Measurements from ENCODE around the gene CIBAR2.

CIBAR2 gene

GRCh38 chr16:85117418-85117817 is 5.1 kb upstream of the CIBAR2 start:
- no peak overlapping the region for H3K27ac ChIP-seq (ENCODE audit: low read depth, low read length)
- H3K4me1 ChIP-seq (ENCODE audit: control insufficient read depth, low read depth, low read length): no peaks in the 10 kb centered on the region
- no peak overlapping the region for H3K4me3 ChIP-seq (ENCODE audit: low read length)
- no peaks in the 10 kb centered on the region for H3K36me3 ChIP-seq (ENCODE audit: control insufficient read depth, insufficient read depth, low read length)
- H3K79me1 ChIP-seq (ENCODE audit: low read length): no peaks in the 10 kb centered on the region
- H3K27me3 ChIP-seq (ENCODE audit: insufficient read depth, low read length, poor library complexity): no peaks in the 10 kb centered on the region
- no peak overlapping the region for H3K18ac ChIP-seq (ENCODE audit: low read length)
- DNase-seq: no peak
- H3K79me2 ChIP-seq (ENCODE audit: control insufficient read depth, insufficient read depth, low read length): no peaks in the 10 kb centered on the region
- no peak overlapping the region for H2AK5ac ChIP-seq (ENCODE audit: low read length)
- no peak overlapping the region for H3K4me2 ChIP-seq (ENCODE audit: low read length)
- no peak overlapping the region for H2BK120ac ChIP-seq (ENCODE audit: low read depth, low read length)
- no peak overlapping the region for H3K23ac ChIP-seq (ENCODE audit: low read length)
- H4K5ac ChIP-seq (ENCODE audit: low read length): no peak overlapping the region
- H2BK15ac ChIP-seq (replicated peaks; ENCODE audit: low read depth): no peak overlapping the region
- H3K56ac ChIP-seq (ENCODE audit: low read length): no peak overlapping the region
- no peak overlapping the region for H3K9ac ChIP-seq (ENCODE audit: low read length)
- no peak overlapping the region for H4K8ac ChIP-seq (ENCODE audit: low read depth, low read length)
- H2BK5ac ChIP-seq (ENCODE audit: low read length): no peak overlapping the region
- WGBS (ENCODE audit: extremely low coverage, insufficient coverage, low lambda C conversion rate): no CpG with 5 or more reads among the region's 12 CpGs
- H3K4ac ChIP-seq (ENCODE audit: low read depth, low read length): no peak overlapping the region

- Histone ChIP-seq H3K18ac (ENCODE audit: low read length) (no peak overlapping the region), H3K4ac (ENCODE audit: low read depth, low read length) (no peak overlapping the region), H2BK120ac (ENCODE audit: low read depth, low read length) (no peak overlapping the region), H3K79me1 (ENCODE audit: low read length) (no peaks in the 10 kb centered on the region), H3K4me2 (ENCODE audit: low read length) (no peak overlapping the region), H3K27me3 (ENCODE audit: insufficient read depth, low read length, poor library complexity) (no peaks in the 10 kb centered on the region), H2BK15ac (replicated peaks; ENCODE audit: low read depth) (no peak overlapping the region), H3K23ac (ENCODE audit: low read length) (no peak overlapping the region), H4K8ac (ENCODE audit: low read depth, low read length) (no peak overlapping the region), H3K27ac (ENCODE audit: low read depth, low read length) (no peak overlapping the region), H2BK5ac (ENCODE audit: low read length) (no peak overlapping the region), H3K9ac (ENCODE audit: low read length) (no peak overlapping the region), H4K5ac (ENCODE audit: low read length) (no peak overlapping the region), H3K56ac (ENCODE audit: low read length) (no peak overlapping the region), H3K4me1 (ENCODE audit: control insufficient read depth, low read depth, low read length) (no peaks in the 10 kb centered on the region), H3K79me2 (ENCODE audit: control insufficient read depth, insufficient read depth, low read length) (no peaks in the 10 kb centered on the region), H2AK5ac (ENCODE audit: low read length) (no peak overlapping the region), H3K4me3 (ENCODE audit: low read length) (no peak overlapping the region), H3K36me3 (ENCODE audit: control insufficient read depth, insufficient read depth, low read length) (no peaks in the 10 kb centered on the region)
- no CpG with 5 or more reads among the region's 20 CpGs for WGBS (ENCODE audit: extremely low coverage, insufficient coverage, low lambda C conversion rate)
- peak; percentile 92 for DNase-seq
Measured at GRCh38 chr16:85114909-85115567, 2.8 kb upstream of the CIBAR2 start.

- H4K8ac ChIP-seq (ENCODE audit: low read depth, low read length): no peak overlapping the region
- no peak overlapping the region for H3K4ac ChIP-seq (ENCODE audit: low read depth, low read length)
- H3K4me2 ChIP-seq (ENCODE audit: low read length): no peak overlapping the region
- H2BK120ac ChIP-seq (ENCODE audit: low read depth, low read length): no peak overlapping the region
- H3K23ac ChIP-seq (ENCODE audit: low read length): no peak overlapping the region
- H3K27me3 ChIP-seq (ENCODE audit: insufficient read depth, low read length, poor library complexity): no peaks in the 10 kb centered on the region
- H2BK5ac ChIP-seq (ENCODE audit: low read length): no peak overlapping the region
- no peaks in the 10 kb centered on the region for H3K36me3 ChIP-seq (ENCODE audit: control insufficient read depth, insufficient read depth, low read length)
- H2BK15ac ChIP-seq (replicated peaks; ENCODE audit: low read depth): no peak overlapping the region
- H3K4me3 ChIP-seq (ENCODE audit: low read length): no peak overlapping the region
- no peak for DNase-seq
- no CpG with 5 or more reads among the region's 14 CpGs for WGBS (ENCODE audit: extremely low coverage, insufficient coverage, low lambda C conversion rate)
- no peak overlapping the region for H2AK5ac ChIP-seq (ENCODE audit: low read length)
- H3K4me1 ChIP-seq (ENCODE audit: control insufficient read depth, low read depth, low read length): no peaks in the 10 kb centered on the region
- no peaks in the 10 kb centered on the region for H3K79me1 ChIP-seq (ENCODE audit: low read length)
- no peak overlapping the region for H3K18ac ChIP-seq (ENCODE audit: low read length)
- H3K9ac ChIP-seq (ENCODE audit: low read length): no peak overlapping the region
- H3K27ac ChIP-seq (ENCODE audit: low read depth, low read length): no peak overlapping the region
- no peak overlapping the region for H3K56ac ChIP-seq (ENCODE audit: low read length)
- no peak overlapping the region for H4K5ac ChIP-seq (ENCODE audit: low read length)
- no peaks in the 10 kb centered on the region for H3K79me2 ChIP-seq (ENCODE audit: control insufficient read depth, insufficient read depth, low read length)
Measured at GRCh38 chr16:85113913-85114312, 1.6 kb upstream of the CIBAR2 start.

GRCh38 chr16:85113168-85113733 is 979 bp upstream of the CIBAR2 start:
- Histone ChIP-seq H3K79me1 (ENCODE audit: low read length) (no peaks in the 10 kb centered on the region), H3K18ac (ENCODE audit: low read length) (no peak overlapping the region), H4K5ac (ENCODE audit: low read length) (no peak overlapping the region), H3K27ac (ENCODE audit: low read depth, low read length) (no peak overlapping the region), H3K27me3 (ENCODE audit: insufficient read depth, low read length, poor library complexity) (no peaks in the 10 kb centered on the region), H4K8ac (ENCODE audit: low read depth, low read length) (no peak overlapping the region), H2BK5ac (ENCODE audit: low read length) (no peak overlapping the region), H2AK5ac (ENCODE audit: low read length) (no peak overlapping the region), H3K79me2 (ENCODE audit: control insufficient read depth, insufficient read depth, low read length) (no peaks in the 10 kb centered on the region), H3K36me3 (ENCODE audit: control insufficient read depth, insufficient read depth, low read length) (no peaks in the 10 kb centered on the region), H3K23ac (ENCODE audit: low read length) (no peak overlapping the region), H3K4me3 (ENCODE audit: low read length) (no peak overlapping the region), H3K4ac (ENCODE audit: low read depth, low read length) (no peak overlapping the region), H2BK15ac (replicated peaks; ENCODE audit: low read depth) (no peak overlapping the region), H3K4me1 (ENCODE audit: control insufficient read depth, low read depth, low read length) (no peaks in the 10 kb centered on the region), H3K9ac (ENCODE audit: low read length) (no peak overlapping the region), H2BK120ac (ENCODE audit: low read depth, low read length) (no peak overlapping the region), H3K4me2 (ENCODE audit: low read length) (no peak overlapping the region), H3K56ac (ENCODE audit: low read length) (no peak overlapping the region)
- no peak for DNase-seq
- no CpG with 5 or more reads among the region's 14 CpGs for WGBS (ENCODE audit: extremely low coverage, insufficient coverage, low lambda C conversion rate)

- H3K4ac ChIP-seq (ENCODE audit: low read depth, low read length): no peak overlapping the region
- H2AK5ac ChIP-seq (ENCODE audit: low read length): no peak overlapping the region
- H2BK120ac ChIP-seq (ENCODE audit: low read depth, low read length): no peak overlapping the region
- H3K18ac ChIP-seq (ENCODE audit: low read length): no peak overlapping the region
- H3K27me3 ChIP-seq (ENCODE audit: insufficient read depth, low read length, poor library complexity): no peaks in the 10 kb centered on the region
- DNase-seq: no peak
- no peak overlapping the region for H4K5ac ChIP-seq (ENCODE audit: low read length)
- no CpG with 5 or more reads among the region's 9 CpGs for whole genome bisulfite sequencing (ENCODE audit: extremely low coverage, insufficient coverage, low lambda C conversion rate)
- no peak overlapping the region for H3K9ac ChIP-seq (ENCODE audit: low read length)
- no peak overlapping the region for H4K8ac ChIP-seq (ENCODE audit: low read depth, low read length)
- no peak overlapping the region for H2BK5ac ChIP-seq (ENCODE audit: low read length)
- no peaks in the 10 kb centered on the region for H3K79me1 ChIP-seq (ENCODE audit: low read length)
- no peak overlapping the region for H3K23ac ChIP-seq (ENCODE audit: low read length)
- H3K4me2 ChIP-seq (ENCODE audit: low read length): no peak overlapping the region
- H3K56ac ChIP-seq (ENCODE audit: low read length): no peak overlapping the region
- H3K4me3 ChIP-seq (ENCODE audit: low read length): no peak overlapping the region
- H3K27ac ChIP-seq (ENCODE audit: low read depth, low read length): no peak overlapping the region
- H3K36me3 ChIP-seq (ENCODE audit: control insufficient read depth, insufficient read depth, low read length): no peaks in the 10 kb centered on the region
- no peaks in the 10 kb centered on the region for H3K79me2 ChIP-seq (ENCODE audit: control insufficient read depth, insufficient read depth, low read length)
- H3K4me1 ChIP-seq (ENCODE audit: control insufficient read depth, low read depth, low read length): no peaks in the 10 kb centered on the region
- H2BK15ac ChIP-seq (replicated peaks; ENCODE audit: low read depth): no peak overlapping the region
Measured at GRCh38 chr16:85111184-85111583, 1.1 kb downstream of the CIBAR2 start.

- Histone ChIP-seq H3K9ac (ENCODE audit: low read length) (no peak overlapping the region), H2BK15ac (replicated peaks; ENCODE audit: low read depth) (no peak overlapping the region), H3K4me1 (ENCODE audit: control insufficient read depth, low read depth, low read length) (no peaks in the 10 kb centered on the region), H3K4me3 (ENCODE audit: low read length) (no peak overlapping the region), H4K8ac (ENCODE audit: low read depth, low read length) (no peak overlapping the region), H3K18ac (ENCODE audit: low read length) (no peak overlapping the region), H3K23ac (ENCODE audit: low read length) (no peak overlapping the region), H2AK5ac (ENCODE audit: low read length) (no peak overlapping the region), H3K36me3 (ENCODE audit: control insufficient read depth, insufficient read depth, low read length) (no peaks in the 10 kb centered on the region), H2BK120ac (ENCODE audit: low read depth, low read length) (no peak overlapping the region), H4K5ac (ENCODE audit: low read length) (no peak overlapping the region), H3K79me2 (ENCODE audit: control insufficient read depth, insufficient read depth, low read length) (no peaks in the 10 kb centered on the region), H3K27ac (ENCODE audit: low read depth, low read length) (no peak overlapping the region), H2BK5ac (ENCODE audit: low read length) (no peak overlapping the region), H3K79me1 (ENCODE audit: low read length) (no peaks in the 10 kb centered on the region), H3K56ac (ENCODE audit: low read length) (no peak overlapping the region), H3K4me2 (ENCODE audit: low read length) (no peak overlapping the region), H3K4ac (ENCODE audit: low read depth, low read length) (no peak overlapping the region), H3K27me3 (ENCODE audit: insufficient read depth, low read length, poor library complexity) (no peaks in the 10 kb centered on the region)
- no peak for DNase-seq
- no CpG with 5 or more reads among the region's 19 CpGs for WGBS (ENCODE audit: extremely low coverage, insufficient coverage, low lambda C conversion rate)
Measured at GRCh38 chr16:85110105-85110504, 2.2 kb downstream of the CIBAR2 start.
